HEK293T (cell line): ENCODE results near the gene CLASP1.
A peak's percentile ranks its signal among the peaks of the same experiment; 100 is the strongest.
"Not testable (repeated sequence)": the region's sequence is repeated elsewhere in the genome, so short reads cannot be mapped to it uniquely, and the experiment has no call there.

Experiments used
- CTCF ChIA-PET: fragments of 350-600 bp; formaldehyde crosslinking; extraction: SDS; loops from one replicate; lab custom pipeline; 2021; ENCODE audit warnings: antibody characterized with exemption, inconsistent platforms; lab: Yijun Ruan, JAX
- POLR2A ChIA-PET: fragments of 350-600 bp; formaldehyde crosslinking; extraction: SDS; loops from one replicate; lab custom pipeline; 2020; ENCODE audit warnings: antibody characterized with exemption, inconsistent platforms; lab: Yijun Ruan, JAX
- DNase-seq: peaks from one replicate; pipeline ENCODE4 v3.0.0; 2012; ENCODE audit warnings: mixed read lengths; ENCODE audit errors: extremely low spot score
- ARNT ChIP-seq: fragments of 450-650 bp; IDR thresholded peaks from 2 replicates; pipeline ENCODE4 v1.6.1; 2017; ENCODE audit warnings: mild to moderate bottlenecking
- BHLHE40 ChIP-seq: fragments of 450-650 bp; IDR thresholded peaks from 2 replicates; pipeline ENCODE4 v1.6.1; 2016; ENCODE audit warnings: mild to moderate bottlenecking, moderate library complexity, borderline replicate concordance
- CTBP1 ChIP-seq: fragments of 450-650 bp; IDR thresholded peaks from 2 replicates; pipeline ENCODE4 v1.6.1; 2016; ENCODE audit warnings: borderline replicate concordance
- ELF4 ChIP-seq: fragments of 450-650 bp; IDR thresholded peaks from 2 replicates; pipeline ENCODE4 v1.6.1; 2017; ENCODE audit warnings: antibody characterized with exemption
- FOXA1 ChIP-seq: fragments of 450-650 bp; IDR thresholded peaks from 2 replicates; pipeline ENCODE4 v1.6.1; 2016; ENCODE audit warnings: mild to moderate bottlenecking
- FOXK2 ChIP-seq: fragments of 450-650 bp; IDR thresholded peaks from 2 replicates; pipeline ENCODE4 v1.6.1; 2016; ENCODE audit warnings: mild to moderate bottlenecking
- FOXM1 ChIP-seq: fragments of 450-650 bp; IDR thresholded peaks from 2 replicates; pipeline ENCODE4 v1.6.1; 2017; ENCODE audit warnings: mild to moderate bottlenecking, borderline replicate concordance
- HDGF ChIP-seq: fragments of 450-650 bp; IDR thresholded peaks from 2 replicates; pipeline ENCODE4 v1.6.1; 2017; ENCODE audit warnings: antibody characterized with exemption, borderline replicate concordance
- L3MBTL2 ChIP-seq: fragments of 450-650 bp; conservative IDR thresholded peaks from 2 replicates; pipeline ENCODE4 v1.6.1; 2016; ENCODE audit warnings: mild to moderate bottlenecking
- LEF1 ChIP-seq: fragments of 450-650 bp; IDR thresholded peaks from 2 replicates; pipeline ENCODE4 v1.6.1; 2017; ENCODE audit warnings: mild to moderate bottlenecking, borderline replicate concordance
- NFRKB ChIP-seq: fragments of 450-650 bp; IDR thresholded peaks from 2 replicates; pipeline ENCODE4 v1.6.1; 2016; ENCODE audit warnings: mild to moderate bottlenecking, moderate library complexity
- SP1 ChIP-seq: fragments of 450-650 bp; IDR thresholded peaks from 2 replicates; pipeline ENCODE4 v1.6.1; 2017
- SUZ12 ChIP-seq: fragments of 450-650 bp; IDR thresholded peaks from 2 replicates; pipeline ENCODE4 v1.6.1; 2016; ENCODE audit warnings: mild to moderate bottlenecking
- TARDBP ChIP-seq: fragments of 450-650 bp; IDR thresholded peaks from 2 replicates; pipeline ENCODE4 v1.6.1; 2016
- ZNF384 ChIP-seq: fragments of 450-650 bp; IDR thresholded peaks from 2 replicates; pipeline ENCODE4 v1.6.1; 2016
- TF ChIP-seq, protein P1 (sequence below): fragments of 450-650 bp; IDR thresholded peaks from 2 replicates; pipeline ENCODE4 v1.6.1; 2016

CLASP1 gene

DNA sequence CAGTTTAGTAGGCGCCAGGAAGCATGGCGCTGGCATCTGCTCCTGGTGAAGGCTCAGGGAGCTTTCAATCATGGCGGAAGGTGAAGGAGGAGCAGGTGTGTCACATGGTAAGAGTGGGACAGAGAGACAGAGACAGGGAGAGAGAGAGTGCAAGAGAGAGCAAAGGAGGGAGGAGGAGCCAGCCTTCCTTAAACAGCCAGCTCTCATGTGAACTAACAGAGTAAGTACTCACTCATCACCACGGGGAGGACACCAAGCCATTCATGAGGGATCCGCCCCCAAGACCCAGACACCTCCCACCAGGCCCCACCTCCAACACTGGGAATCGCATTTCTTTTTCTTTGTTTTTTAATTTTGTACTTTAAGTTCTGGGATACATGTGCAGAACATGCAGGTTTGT is 40.8 kb upstream of the CLASP1 start:
- TF ChIP-seq FOXA1 (no peak), NFRKB (no peak), SUZ12 (no peak), LEF1 (no peak)
- DNase-seq, result no peak
- ChIA-PET POLR2A (interaction anchor here (0.9 kb wide), 1 partner anchor 10 kb away, joined by 3 read pairs; no protein-coding TSS in a partner anchor), CTCF (interaction anchor here (0.8 kb wide), 1 partner anchor 23 kb away, joined by 6 read pairs; no protein-coding TSS in a partner anchor)

GRCh38 chr2:121689356-121689755 is 40.1 kb upstream of the CLASP1 start:
- POLR2A ChIA-PET, result no interaction called here
- CTCF ChIA-PET, result interaction anchor here (0.6 to 1.3 kb wide), 3 partner anchors 11 to 1044 kb away, joined by 3 to 6 read pairs (median 3); no protein-coding TSS in a partner anchor
- peak; percentile 69 for DNase-seq
- TF ChIP-seq FOXM1 (no peak), ARNT (no peak)

GRCh38 chr2:121688820-121689219 is 39.6 kb upstream of the CLASP1 start:
- no peak for TF ChIP-seq NFRKB
- no peak for TF ChIP-seq ELF4
- TF ChIP-seq ARNT, result no peak
- no peak for TF ChIP-seq BHLHE40
- TF ChIP-seq L3MBTL2, result no peak
- TF ChIP-seq FOXM1, result no peak
- no peak for TF ChIP-seq FOXA1
- TF ChIP-seq ZNF384, result no peak
- ChIA-PET POLR2A (no interaction called here), CTCF (interaction anchor here (1.3 kb wide), 1 partner anchor 12 kb away, joined by 3 read pairs; no protein-coding TSS in a partner anchor)
- DNase-seq, result no peak

GRCh38 chr2:121686902-121687301 is 37.6 kb upstream of the CLASP1 start:
- ChIA-PET POLR2A (no interaction called here), CTCF (no interaction called here)
- TF ChIP-seq BHLHE40 (no peak), FOXK2 (no peak), SP1 (no peak), NFRKB (no peak), ELF4 (no peak)
- DNase-seq, result no peak

DNA sequence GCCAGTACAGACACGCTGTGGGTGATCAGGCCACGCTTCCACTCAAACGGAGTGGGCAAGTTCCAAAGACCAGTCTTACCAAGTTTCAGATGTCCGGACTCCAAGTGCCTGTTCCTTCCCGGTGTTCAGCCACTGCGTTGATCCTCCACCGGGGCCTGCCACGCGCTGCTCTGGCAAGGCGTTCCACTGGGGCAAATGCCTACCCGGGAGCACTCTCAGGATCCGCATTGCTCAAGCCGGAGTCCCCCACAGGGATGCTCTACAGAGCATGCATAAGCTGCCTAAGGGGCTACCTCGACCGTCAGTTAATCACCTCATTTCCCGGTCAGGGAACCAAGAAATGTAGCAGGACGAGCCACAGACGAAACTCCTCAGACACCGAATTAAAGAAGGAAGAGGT is 37.0 kb upstream of the CLASP1 start:
- ChIA-PET CTCF (no interaction called here), POLR2A (no interaction called here)
- no peak for DNase-seq
- TF ChIP-seq CTBP1 (no peak), ZNF384 (no peak), ARNT (no peak), LEF1 (no peak), ELF4 (no peak), FOXA1 (no peak), L3MBTL2 (no peak), HDGF (no peak), FOXM1 (no peak), SP1 (no peak), TARDBP (no peak), NFRKB (no peak), SUZ12 (no peak), FOXK2 (no peak), BHLHE40 (no peak)
- TF ChIP-seq, protein P1, sequence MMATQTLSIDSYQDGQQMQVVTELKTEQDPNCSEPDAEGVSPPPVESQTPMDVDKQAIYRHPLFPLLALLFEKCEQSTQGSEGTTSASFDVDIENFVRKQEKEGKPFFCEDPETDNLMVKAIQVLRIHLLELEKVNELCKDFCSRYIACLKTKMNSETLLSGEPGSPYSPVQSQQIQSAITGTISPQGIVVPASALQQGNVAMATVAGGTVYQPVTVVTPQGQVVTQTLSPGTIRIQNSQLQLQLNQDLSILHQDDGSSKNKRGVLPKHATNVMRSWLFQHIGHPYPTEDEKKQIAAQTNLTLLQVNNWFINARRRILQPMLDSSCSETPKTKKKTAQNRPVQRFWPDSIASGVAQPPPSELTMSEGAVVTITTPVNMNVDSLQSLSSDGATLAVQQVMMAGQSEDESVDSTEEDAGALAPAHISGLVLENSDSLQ, result no peak

- CTCF ChIA-PET, result no interaction called here
- no peak for DNase-seq
- TF ChIP-seq HDGF, result no peak
- no peak for TF ChIP-seq NFRKB
- no peak for TF ChIP-seq L3MBTL2
- no peak for TF ChIP-seq ARNT
- TF ChIP-seq ZNF384, result no peak
- TF ChIP-seq ELF4, result no peak
- no peak for TF ChIP-seq FOXA1
- POLR2A ChIA-PET, result no interaction called here
These were observed 33.4 kb upstream of the CLASP1 start for GRCh38 chr2:121682396-121683298.

DNA sequence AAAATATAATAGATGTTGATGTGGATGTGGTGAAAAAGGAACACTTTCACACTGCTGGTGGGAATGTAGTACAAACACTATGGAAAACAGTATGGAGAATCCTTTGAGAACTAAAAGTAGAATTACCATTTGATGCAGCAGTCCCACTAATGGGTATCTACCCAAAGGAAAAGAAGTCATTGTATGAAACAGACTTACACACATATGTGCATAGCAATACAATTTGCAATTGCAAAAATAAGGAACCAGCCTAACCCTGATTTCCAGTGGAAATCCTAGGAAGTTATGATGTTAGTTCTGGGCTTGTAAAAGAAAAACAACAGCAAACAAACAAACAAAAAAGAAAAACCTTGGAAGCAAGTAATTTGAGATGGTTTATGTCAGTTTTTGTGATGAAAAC is 28.6 kb upstream of the CLASP1 start:
- TF ChIP-seq FOXK2 (no peak), NFRKB (no peak), ZNF384 (no peak), FOXA1 (no peak), ARNT (no peak), SUZ12 (no peak), LEF1 (no peak), ELF4 (no peak), BHLHE40 (no peak), HDGF (no peak), L3MBTL2 (no peak), CTBP1 (no peak), TARDBP (no peak), FOXM1 (no peak), SP1 (no peak)
- TF ChIP-seq, protein P1, result no peak
- ChIA-PET CTCF (no interaction called here), POLR2A (no interaction called here)
- no peak for DNase-seq

DNA sequence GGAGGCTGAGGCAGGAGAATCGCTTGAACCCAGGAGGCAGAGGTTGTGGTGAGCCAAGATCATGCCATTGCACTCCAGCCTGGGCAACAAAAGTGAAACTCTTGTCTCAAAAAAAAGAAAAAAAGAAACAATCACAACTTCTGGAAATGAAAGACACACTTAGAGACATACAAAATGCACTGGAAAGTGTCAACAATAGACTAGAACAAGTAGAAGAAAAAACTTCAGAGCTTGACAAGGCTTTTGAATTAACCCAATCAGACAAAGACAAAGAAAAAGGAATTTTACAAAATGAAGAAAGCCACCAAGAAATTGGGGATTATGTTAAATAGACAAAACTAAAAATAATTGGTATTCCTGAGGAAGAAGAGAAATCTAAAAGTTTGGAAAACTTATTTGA is 22.4 kb upstream of the CLASP1 start:
- POLR2A ChIA-PET, DNase-seq, CTCF ChIA-PET: not testable (repeated sequence)
